HG02678 (cell line): Measurements from ENCODE around the gene NOTCH2.

ENCODE experiments used
- ATAC-seq: cut with Tn5 transposase; IDR thresholded peaks from one replicate; pipeline ENCODE4 v1.9.1; 2021; ENCODE audit warnings: mild to moderate bottlenecking, moderate library complexity; ENCODE audit not compliant: unreplicated experiment

Gene NOTCH2

DNA sequence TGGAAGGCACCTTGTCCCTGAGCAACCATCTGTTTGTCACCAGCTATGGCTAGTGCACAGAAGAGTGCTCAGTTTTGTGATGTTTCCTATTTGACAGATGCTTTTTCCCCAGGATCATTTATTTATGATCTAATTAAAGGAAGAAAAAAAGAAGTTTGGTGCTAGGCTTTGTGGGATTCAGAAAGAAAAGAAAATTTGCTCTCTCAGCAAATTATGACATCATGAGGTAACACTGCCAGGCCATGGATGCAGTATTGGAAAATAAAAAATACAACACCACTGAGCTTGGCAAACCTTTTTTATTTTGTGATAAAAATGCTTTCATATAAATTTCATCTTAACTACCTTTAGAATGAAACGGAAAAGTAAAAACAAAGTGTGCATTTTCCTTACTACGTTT, 157.7 kb downstream of the NOTCH2 start:
- no peak for ATAC-seq

GRCh38 chr1:119910618-119911017, 158.8 kb downstream of the NOTCH2 start:
- no peak for ATAC-seq

GRCh38 chr1:119909890-119910596, 159.4 kb downstream of the NOTCH2 start:
- no peak for ATAC-seq

- no peak for ATAC-seq
These were observed 160.8 kb downstream of the NOTCH2 start for GRCh38 chr1:119908661-119909060.

- no peak for ATAC-seq
These were observed 162.4 kb downstream of the NOTCH2 start for GRCh38 chr1:119906927-119907652.

- ATAC-seq: no peak
These were observed 166.0 kb downstream of the NOTCH2 start for GRCh38 chr1:119903443-119903835.

DNA sequence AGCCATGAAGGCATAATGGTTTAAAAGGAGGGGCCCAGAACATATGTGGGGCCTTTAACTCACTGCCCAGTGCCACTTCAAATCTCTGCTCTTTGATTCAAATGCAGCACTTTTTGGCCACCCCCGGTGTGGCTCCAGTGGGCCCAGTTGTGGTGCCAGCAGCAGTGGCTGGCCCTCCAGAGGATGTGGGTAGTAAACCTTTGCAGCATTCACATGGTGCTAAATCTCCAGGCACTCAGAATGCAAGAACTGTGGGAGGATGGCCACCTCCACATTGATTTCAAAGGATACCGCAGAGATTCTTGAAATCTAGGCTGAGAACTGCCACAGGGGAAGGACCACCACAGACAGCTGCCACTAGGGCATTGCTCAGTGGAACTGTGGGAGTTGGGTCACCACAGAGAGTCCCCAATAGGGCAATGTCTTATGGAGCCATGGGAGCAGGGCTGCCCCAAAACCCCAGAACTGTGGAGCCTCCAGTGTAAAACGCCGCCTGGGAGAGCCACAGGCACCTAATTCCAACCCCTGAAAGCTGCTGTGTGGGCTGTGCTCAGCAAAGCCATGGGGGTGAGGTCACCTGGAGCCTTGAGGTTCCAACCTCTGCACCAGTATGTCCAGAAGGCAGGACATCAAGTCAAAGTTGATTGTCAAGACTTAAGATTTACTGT, 166.6 kb downstream of the NOTCH2 start:
- ATAC-seq: no peak

GRCh38 chr1:119898981-119899720, 170.3 kb downstream of the NOTCH2 start:
- ATAC-seq: no peak

DNA sequence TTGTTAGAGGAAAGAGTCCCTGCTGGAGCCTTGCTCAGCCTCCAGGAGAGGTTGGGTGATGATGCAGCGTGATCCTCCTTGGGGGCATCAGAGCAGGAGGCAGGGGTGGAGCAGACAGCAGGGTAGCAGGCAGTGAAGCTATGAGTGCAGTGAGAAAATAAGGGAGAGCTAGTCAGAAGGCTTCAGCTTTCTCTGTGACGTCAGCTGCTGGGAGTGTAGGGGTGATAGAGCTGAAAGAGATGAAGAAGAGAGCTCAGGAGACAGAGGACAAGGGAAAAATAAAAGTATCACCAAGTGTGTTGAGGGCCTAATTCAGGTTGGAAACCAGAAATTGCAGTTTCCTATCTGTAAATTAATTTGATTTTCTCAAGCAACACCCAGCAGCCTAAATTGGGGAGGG, 170.9 kb downstream of the NOTCH2 start:
- no peak for ATAC-seq

- no peak for ATAC-seq
These were observed 173.2 kb downstream of the NOTCH2 start, which contains the start of gene ADAM30 for GRCh38 chr1:119896303-119896702. TSS of gene ADAM30 (minus strand) at chr1:119896515. CDS start at chr1:119896336, 179 bp downstream.

DNA sequence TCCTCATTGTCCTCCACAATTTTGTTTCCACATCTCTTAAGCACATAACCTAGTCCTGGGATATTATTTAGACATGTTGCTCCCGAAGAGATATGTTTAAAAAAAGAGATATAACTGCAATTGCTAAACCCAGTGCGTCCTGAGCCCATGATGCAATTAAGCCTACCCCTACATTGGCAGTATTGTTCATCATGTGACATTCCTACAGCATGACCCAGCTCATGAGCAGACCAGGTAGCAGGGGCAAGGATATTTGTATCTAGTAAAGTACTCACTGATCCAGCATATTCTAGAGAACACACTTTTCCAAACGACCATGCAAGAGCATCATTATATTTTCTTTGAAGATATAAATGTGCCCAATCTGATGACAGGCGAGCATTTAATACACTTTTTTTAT, 174.4 kb downstream of the NOTCH2 start:
- ATAC-seq: no peak

GRCh38 chr1:119893827-119894700, 175.4 kb downstream of the NOTCH2 start:
- ATAC-seq: no peak

DNA sequence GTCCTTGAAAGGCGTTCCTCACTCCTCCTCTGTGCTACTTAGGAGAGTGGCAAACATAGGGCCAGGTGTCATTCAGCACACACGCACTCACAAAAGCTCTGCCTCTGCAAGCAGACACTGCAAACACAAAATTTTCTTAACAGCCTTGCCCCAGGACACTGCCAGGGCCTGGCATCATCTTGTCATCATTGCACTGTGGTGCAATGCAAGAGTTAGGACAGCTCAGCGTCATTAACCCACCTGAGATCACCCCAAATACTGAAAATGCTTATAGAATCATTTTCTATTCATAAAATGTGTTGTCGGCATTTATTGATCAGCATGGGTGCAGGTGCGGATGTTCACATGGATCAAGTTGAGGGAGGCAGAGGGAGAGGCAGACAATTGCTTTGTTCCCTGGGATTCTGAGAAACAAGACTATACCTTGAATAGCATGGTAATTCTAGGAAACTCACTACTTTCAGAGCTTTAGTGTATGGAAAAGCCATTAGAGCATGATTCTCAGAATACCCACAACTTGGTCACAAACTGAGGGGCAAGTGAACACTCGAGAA, 176.1 kb downstream of the NOTCH2 start:
- ATAC-seq: no peak

DNA sequence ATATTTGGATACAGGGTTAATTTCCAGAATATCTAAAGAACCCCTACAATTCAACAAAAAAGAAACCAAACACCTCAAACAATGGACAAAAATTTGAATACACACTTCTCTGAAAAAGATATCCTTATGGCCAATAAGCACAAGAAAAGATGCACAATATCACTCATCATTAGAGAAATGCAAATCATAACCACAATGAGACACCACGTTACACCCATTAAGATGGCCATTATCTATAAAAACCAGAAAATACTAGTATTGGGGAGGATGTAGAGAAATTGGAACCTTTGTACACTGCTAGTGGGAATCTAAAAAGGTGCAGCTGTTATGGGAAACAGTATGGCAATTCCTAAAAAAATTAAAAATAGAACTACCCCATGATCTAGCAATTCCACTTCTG, 178.1 kb downstream of the NOTCH2 start:
- no peak for ATAC-seq

GRCh38 chr1:119888476-119888875, 181.0 kb downstream of the NOTCH2 start:
- ATAC-seq: no peak

DNA sequence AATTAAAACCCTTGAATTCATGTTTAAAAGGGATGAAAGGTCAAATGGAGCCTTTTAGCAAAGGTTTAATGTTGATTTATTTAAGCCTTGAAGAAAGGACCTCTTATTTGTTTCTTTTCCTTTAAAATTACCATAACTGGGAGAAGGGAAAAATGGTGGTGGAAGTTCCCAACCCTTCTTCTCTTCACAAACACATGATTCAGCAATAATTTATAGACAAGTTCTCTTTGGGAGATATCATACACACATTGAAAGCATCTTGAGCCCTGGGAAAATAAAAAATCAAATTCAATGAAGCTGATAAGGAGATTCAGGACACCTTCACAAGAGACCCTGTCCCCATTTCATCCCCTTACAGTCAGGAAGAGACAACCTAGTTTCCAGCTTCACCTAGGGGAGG, 182.0 kb downstream of the NOTCH2 start:
- ATAC-seq: no peak

DNA sequence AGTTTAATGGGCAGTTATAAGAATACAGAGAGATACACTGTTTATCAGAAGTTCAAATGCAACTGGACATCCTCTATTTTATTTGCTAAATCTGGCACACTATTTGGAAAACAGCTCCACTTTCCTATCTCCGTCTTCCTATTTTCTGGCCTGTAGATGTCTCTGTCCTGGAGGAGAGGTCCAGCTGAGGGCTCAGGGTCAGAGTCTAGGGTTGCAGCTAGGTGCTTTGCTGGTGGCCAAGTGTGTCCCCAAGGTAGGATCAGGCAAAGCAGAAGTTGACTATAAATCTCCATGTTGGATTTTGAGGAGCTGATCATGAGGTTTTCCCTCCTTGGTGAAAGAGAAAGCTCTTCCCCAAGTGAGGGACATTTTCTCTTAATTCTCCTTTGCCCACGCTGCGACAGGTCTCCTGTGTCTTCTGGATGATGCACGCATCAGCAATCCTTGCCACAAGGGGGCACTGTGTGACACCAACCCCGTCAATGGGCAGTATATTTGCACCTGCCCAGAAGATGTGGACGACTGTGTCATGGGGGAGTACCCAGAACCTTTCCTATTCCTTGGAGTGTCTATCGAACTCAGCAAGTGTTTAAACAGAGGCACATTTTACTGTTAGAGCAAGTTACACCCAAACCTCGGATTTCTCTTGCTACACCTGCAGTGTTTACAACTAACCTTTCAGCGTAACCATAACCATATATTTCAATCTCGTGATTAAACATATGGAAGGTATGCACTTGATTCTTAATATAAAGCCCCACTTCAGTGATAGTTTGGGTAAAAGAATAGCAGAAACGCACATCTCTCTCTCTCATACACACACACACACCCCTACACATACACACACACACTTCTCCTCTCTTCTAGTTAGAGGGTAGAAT, 183.3 kb downstream of the NOTCH2 start:
- ATAC-seq: no peak

DNA sequence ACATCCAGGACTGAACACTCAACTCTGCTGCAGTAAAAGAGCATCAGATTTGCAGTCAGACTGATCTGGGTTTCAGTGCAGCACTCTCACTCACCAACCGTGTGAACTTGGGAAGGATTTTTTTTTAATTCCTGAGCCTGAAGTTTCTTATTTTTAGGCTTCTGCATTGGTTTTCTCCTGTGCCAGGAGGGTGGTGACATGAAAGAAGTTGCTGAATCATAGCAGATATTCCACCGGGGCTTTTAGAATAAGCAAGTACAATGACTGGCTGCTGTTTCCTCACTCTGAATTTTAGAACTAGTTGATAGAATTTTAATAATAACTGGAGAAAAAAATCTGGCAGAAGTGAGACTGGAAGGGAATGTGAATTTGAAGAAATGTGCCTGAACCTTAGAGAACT, 184.8 kb downstream of the NOTCH2 start:
- ATAC-seq: no peak

GRCh38 chr1:119883826-119884225, 185.6 kb downstream of the NOTCH2 start:
- no peak for ATAC-seq
